Embryonic facial prominence (tissue), 1 donor: ENCODE results near the gene MROH9.

Source experiments
- DNase-seq: peaks from one replicate; pipeline ENCODE4 v3.0.0-alpha.2; 2016; ENCODE audit errors: extremely low spot score

The MROH9 gene

DNA sequence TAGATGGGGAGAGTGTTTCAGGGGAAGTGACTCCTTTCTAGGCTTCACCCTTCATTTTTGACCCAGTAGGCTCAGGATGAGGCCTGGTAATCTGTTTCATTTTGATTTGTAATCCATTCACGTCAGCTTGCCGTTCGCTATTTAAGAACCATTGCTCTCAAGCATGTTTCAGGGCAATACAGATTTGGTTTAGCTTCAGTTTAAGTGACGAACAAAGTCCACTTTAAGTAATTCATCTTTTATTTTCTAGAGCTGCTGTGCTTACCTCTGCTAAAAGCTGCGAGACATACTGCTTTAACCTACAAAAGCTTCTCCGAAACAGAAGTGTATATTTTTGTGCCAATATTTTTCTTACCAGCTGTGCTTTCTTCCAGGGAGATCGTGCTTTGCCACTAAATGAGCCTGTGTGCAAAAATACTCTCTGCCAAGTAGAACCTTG, 146.4 kb downstream of the MROH9 start:
- DNase-seq: no peak

DNA sequence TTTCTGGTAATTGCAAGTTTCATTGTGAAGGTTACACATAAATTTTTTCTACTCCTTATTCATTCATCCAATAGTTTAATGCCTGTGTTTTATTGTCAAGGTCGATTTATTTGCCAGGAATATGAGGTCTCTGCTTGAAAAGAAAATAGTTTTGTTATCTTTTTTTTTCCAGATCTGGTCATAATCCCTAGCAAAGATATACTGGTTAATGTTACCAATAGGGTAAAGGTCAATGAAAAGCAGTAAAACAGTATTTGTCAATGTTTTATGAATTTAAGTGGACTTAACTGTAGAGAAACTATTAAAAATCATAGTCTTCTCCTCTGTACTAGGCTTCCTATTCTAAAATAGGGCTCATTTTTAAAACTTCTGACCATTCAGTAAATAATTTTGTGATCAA, 147.3 kb downstream of the MROH9 start:
- DNase-seq: no peak

DNA sequence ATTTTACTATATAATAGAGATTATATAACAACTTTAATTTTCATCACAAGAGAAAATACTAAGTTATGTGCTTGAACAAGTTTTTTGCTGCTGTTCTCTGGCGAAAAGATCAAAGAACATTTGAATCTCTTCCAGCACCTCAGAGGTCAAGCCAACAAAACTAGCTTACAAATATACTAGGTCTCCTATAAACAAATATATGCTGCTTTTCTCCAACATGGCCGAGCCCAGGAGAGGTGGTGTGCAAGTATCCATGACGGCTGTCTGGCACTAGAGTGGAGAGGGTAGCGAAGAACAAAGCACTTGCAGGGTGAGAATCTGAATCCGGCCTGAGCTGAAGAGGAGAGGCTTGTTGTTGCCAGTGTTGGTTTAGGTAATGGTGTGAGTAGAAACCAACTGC, 147.9 kb downstream of the MROH9 start:
- no peak for DNase-seq

DNA sequence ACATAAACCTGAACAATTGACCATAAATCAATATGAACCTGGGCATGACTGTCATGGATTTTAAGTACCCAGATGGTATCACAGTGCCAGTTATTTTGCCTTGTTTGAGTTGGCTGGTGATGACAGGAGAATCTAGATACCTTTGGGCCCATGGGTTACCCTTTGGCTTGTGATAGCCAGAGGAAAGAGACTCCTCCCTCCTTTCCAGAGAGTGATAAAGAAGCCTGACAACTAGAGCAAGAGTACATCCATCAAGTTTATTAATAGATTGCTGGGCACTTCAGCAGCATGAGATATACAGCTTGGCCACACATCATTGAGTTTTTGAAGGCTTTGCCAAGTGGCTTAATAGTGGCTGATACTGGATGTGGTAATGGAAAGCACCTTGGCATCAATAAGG, 148.8 kb downstream of the MROH9 start:
- no peak for DNase-seq

DNA sequence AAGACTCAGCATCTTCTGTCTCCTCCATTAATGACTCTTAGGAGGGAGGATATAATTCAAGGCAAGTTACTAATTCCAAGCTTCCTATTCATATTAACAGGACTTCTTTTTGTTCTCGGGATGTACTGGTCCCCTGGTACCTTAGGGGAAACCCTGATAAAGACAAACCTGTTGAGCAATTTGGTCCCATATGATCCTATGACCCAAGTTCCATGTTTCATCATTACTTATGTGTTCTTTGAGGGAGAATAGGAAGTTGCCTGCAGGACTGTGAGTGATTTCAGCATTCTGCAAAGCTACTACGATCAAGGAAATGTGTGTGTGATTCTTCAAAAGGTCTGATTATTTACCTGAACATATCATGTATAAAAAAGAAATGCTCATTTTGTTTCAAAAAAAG, 149.5 kb downstream of the MROH9 start:
- no peak for DNase-seq

DNA sequence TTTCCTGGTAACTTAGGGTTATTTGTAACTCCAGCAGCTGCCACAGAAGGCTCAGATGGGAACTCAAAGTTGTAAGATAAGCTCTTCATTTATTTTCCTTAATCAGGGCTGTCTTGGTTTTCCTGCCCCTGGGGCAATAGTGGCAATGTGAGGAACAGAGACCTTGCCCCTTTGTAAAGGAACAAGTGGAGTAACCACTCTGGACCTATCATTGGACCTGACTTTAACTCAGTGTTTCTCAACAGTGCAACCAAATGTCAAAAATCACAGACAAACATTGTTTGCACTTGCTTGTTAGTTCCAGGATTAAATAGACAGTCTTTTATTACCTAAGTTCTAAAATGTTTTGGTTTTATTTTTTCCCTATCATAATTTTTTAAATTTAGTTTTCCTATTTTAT, 152.6 kb downstream of the MROH9 start:
- DNase-seq: no peak

DNA sequence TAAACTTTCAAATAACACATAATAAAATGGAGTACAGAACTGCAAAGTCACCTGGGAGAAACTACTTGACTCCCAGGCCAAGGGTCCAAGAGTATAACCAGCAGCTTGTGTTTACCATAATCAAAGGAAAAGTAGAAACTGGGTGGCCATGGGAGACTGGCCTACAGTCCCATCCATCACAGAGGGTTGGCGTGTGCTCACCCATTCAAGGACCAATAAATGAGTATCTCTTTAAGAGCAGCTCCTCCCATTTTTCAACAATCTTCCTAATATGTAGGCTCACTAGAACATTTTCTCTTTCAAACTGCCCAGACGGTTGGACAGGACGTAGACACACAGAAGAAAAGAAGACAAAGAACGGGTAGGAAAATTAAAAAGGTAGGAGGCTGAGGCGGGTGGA, 155.3 kb downstream of the MROH9 start, which contains the start of gene FMO3:
FMO3 (plus strand) TSS at position 302 of the 400 bp plus-strand sequence. CDS start 1,754 bp downstream, outside the sequence.
- no peak for DNase-seq

DNA sequence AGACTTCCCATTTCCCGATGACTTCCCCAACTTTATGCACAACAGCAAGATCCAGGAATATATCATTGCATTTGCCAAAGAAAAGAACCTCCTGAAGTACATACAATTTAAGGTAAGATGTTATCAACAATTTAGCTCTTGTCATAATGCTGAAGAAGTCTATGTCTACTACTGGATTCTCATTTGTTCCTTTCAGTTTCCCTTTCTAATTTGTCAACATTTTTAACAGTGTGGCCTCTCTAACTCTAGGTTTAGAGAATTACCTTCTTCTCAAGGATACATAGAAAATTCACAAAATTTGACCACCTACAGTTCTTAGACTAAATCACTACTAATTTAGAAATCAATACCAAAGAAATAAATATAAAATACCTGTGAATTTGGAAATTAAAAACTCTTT, 168.5 kb downstream of the MROH9 start:
- DNase-seq: no peak

DNA sequence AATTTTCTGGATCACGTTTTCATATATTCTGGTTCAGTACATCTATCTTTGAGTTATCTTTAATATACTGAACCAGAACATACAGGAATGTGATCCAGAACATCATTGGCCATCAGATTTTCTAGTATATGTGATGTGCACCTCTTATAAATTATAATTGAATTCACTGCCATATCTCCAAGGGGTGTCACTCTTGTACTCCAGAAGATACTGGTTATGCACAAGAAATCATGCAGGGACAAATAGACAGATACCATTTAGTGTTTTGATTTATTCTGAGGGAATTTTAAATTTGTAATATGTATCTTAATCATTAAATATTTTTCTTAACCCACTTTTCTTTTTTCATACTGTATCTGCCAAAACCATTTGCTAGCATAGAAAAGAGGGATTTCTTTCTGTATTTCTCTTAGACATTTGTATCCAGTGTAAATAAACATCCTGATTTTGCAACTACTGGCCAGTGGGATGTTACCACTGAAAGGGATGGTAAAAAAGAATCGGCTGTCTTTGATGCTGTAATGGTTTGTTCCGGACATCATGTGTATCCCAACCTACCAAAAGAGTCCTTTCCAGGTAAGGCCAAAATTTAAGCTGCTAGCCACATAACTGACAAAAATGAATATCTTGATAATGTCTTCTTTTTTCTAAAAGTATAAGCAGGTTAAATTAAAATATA, 172.1 kb downstream of the MROH9 start:
- DNase-seq: no peak

DNA sequence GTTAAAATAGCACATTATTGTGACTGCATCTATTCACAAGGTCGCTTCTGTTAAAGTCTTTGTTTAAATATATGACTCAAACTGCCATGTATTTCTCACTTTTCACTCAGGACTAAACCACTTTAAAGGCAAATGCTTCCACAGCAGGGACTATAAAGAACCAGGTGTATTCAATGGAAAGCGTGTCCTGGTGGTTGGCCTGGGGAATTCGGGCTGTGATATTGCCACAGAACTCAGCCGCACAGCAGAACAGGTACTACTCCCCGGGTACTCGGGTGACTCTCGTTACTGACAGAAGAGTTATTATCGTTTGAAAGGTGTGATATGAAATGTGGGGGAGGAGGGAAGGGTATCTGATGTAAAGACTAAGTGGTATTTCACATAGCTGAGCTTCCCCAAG, 172.6 kb downstream of the MROH9 start:
- DNase-seq: no peak

DNA sequence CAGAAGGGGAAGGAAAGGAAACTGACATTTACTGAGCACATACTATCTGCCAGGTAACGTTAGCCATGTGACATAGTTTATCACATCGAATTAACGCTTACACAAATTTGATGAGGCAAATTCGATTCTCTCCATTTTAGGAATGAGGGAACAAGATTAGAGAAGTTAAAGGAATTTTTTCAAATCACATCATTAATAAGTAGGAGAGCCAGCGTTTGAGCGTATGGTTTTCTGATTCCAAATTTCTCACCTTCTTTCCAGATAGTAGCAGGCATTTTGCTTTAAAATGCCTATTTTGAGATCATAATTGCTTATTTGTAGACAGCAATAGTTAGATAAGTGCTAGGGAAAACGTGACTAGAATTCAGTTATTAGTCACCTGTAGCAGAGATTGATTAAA, 174.6 kb downstream of the MROH9 start:
- no peak for DNase-seq

DNA sequence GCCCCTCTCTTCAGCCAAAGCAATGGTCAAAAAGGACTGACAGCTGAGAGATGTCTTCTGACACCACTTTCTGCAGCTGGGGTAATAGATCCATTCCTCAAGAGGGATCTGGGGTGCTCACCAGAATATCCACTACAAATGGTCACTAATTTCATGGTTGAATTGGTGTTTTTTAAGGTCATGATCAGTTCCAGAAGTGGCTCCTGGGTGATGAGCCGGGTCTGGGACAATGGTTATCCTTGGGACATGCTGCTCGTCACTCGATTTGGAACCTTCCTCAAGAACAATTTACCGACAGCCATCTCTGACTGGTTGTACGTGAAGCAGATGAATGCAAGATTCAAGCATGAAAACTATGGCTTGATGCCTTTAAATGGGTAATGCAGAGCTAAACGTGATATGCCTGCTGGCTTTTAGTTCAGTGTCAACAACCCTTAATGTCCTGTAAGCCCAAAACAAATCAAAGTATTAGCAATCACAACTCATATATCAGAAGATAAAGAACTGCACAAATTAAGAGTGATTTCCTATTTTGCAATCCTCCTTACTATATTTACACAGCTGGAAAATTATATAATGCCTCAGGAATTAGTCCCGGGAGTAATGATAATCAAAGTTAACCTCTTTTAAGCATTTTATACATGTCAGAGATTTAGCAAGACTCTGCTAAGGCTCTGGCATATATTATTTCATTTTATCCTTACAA, 175.4 kb downstream of the MROH9 start:
- no peak for DNase-seq

DNA sequence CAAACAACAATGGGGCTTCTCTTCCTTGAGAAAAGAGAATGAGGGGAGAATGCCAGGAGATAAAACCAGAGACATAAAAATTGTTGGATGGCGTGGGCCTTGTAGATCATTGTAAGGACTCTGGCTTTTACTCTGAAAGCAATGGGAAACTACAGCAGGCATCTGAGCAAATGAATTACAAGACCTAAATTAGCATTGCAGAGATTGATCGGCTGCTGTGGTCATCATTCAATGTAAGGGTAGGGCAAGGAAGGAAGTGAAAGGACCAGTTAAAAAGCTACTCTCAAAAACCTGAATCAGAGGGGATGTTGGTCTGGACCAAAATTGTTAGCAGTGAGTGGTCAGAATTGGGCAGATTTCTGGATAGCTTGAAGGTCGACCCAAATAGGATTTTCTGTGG, 176.8 kb downstream of the MROH9 start:
- DNase-seq: no peak

DNA sequence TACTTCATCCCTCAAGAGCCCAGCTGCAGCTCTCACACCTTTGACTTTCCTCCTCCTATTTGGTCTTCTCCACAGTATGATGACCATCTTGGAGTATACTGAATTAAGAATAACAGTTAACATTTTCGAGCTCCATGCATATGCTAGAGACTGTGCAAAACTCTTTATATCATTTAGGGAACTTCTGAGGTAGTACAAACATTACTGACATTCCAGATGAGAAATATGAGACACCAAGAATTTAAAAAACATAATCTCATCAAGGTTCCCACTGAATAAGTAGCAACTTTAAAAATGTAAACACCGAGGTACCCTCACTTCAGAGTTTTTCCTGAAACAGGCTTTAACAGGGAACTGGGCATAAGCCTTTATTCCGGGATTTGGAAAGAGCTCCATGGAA, 178.0 kb downstream of the MROH9 start:
- no peak for DNase-seq
